Kidney epithelial cell (primary cell): ENCODE data around the gene EPHB2. TPM values are rescaled to one million over a fixed set of nuclear protein-coding genes. Genes with fewer than 3 reads are reported as not detected.

ENCODE experiments used
- DNase-seq: peaks from one replicate; pipeline ENCODE4 v3.0.0-alpha.2; 2010; ENCODE audit warnings: low read depth
- H3K27me3 ChIP-seq: 2 replicates; pipeline ENCODE4 v1.6.0; 2011; ENCODE audit warnings: low read length; ENCODE audit not compliant: control insufficient read depth, insufficient read depth
- H3K36me3 ChIP-seq: 2 replicates; pipeline ENCODE4 v1.5.1; 2011; ENCODE audit warnings: low read length; ENCODE audit not compliant: control insufficient read depth, insufficient read depth
- H3K4me3 ChIP-seq: 2 replicates; pipeline ENCODE4 v1.5.1; 2011; ENCODE audit warnings: low read depth, mild to moderate bottlenecking, control low read depth, low read length
- CTCF ChIP-seq: IDR thresholded peaks from 2 replicates; pipeline ENCODE4 v1.5.1; 2011; ENCODE audit warnings: mild to moderate bottlenecking, moderate library complexity, low read length, control low read depth, inconsistent platforms; ENCODE audit not compliant: insufficient read depth, poor library complexity, severe bottlenecking
- total RNA-seq: library from RNA; depleted of rRNA; stranded (reverse); fragments of >200 nt; gene quantifications from 2 replicates; pipeline ENCODE4 v1.2.3, GENCODE V29; 2015

EPHB2 gene
- total RNA-seq, 1 donor from 2014 or later = 111 TPM

- Histone ChIP-seq H3K27me3 (no peaks in the 10 kb centered on the region), H3K36me3 (no peaks in the 10 kb centered on the region), H3K4me3 (no peak overlapping the region)
- no peak for TF ChIP-seq CTCF
- DNase-seq = no peak
These were observed 17.2 kb downstream of the EPHB2 start for GRCh38 chr1:22727873-22728272.

GRCh38 chr1:22728751-22729399 lies 18.2 kb downstream of the EPHB2 start:
- no peaks in the 10 kb centered on the region for H3K27me3 ChIP-seq
- no peaks in the 10 kb centered on the region for H3K36me3 ChIP-seq
- no peak for DNase-seq
- no peak overlapping the region for H3K4me3 ChIP-seq
- TF ChIP-seq CTCF = no peak

- Histone ChIP-seq H3K27me3 (no peaks in the 10 kb centered on the region), H3K36me3 (no peaks in the 10 kb centered on the region), H3K4me3 (no peak overlapping the region)
- no peak for TF ChIP-seq CTCF
- no peak for DNase-seq
These were observed 18.7 kb downstream of the EPHB2 start for GRCh38 chr1:22729400-22729773.

- Histone ChIP-seq H3K36me3 (no peaks in the 10 kb centered on the region), H3K27me3 (no peaks in the 10 kb centered on the region), H3K4me3 (no peak overlapping the region)
- DNase-seq = no peak
- no peak for TF ChIP-seq CTCF
These were observed 19.3 kb downstream of the EPHB2 start for GRCh38 chr1:22729912-22730311.

DNA sequence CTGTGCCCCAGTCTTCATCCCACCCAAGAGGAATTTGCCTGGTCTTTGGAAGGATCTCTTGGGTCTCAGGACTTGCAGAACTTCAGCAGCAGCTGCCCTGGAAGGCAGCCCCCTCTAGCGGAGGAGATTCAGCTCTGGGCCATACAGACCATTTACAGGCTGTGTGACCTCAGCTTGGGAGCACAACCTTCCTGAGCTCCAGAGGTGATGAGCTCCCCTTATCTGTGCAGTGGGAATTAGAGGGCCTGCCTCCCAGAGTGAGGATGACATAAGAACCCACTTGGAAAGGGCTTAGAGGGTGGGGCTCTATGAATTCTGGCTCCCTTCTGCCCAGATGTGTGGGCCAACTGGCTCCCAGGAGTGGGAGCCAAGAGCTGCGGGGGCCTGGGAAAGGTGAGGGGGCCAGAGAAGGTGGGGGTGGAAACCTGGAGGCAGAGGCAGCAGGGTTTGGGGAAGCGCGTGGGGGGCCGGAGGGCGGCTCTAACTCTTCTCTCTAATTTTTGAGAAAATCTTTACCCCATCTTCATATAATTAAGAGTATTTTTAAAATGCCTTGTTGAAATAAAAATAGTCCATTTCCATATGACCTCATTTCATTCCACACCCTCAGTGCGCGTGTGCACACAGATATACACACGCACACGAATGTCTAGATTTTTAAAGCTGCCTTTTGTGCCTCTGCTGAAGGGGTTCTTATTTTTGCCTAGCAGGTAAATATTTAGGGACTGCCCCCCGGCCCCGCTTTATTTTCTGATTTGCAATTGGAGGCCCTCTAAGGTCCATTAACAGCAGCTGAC lies 21.5 kb downstream of the EPHB2 start:
- TF ChIP-seq CTCF = no peak
- H3K36me3 ChIP-seq = no peaks in the 10 kb centered on the region
- no peak overlapping the region for H3K4me3 ChIP-seq
- no peak for DNase-seq
- no peaks in the 10 kb centered on the region for H3K27me3 ChIP-seq
